ENCODE results near the gene ASCC2. TPM values are rescaled to one million over a fixed set of nuclear protein-coding genes. Genes with fewer than 3 reads are reported as not detected.
A peak's percentile ranks its signal among the peaks of the same experiment; 100 is the strongest.

The ASCC2 gene
- total RNA-seq, 1 donor from 2014 or later: 73.9 TPM

DNA sequence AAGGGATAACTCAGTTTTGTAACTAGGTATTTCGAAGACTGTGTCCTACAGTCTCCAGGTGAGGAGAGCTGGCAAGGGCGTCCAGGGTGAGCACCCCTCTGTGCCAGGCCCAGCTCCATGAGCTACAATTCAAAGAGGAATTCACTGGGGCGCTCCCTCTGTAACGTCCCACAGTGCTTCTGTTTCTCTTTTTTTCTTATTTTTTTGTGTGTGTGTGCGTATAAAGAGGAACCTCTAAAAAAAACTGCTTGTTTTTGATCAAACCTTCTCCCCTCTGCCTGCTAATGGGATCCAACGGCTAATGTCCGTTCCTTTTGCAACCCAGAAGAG, 17.1 kb downstream of the ASCC2 start:
- no peak for DNase-seq (ENCODE audit: low spot score)

- DNase-seq (ENCODE audit: low spot score): no peak
Measured at GRCh38 chr22:29819501-29819900, 18.6 kb downstream of the ASCC2 start.

- DNase-seq (ENCODE audit: low spot score): no peak
Measured at GRCh38 chr22:29817724-29818123, 20.4 kb downstream of the ASCC2 start.

DNA sequence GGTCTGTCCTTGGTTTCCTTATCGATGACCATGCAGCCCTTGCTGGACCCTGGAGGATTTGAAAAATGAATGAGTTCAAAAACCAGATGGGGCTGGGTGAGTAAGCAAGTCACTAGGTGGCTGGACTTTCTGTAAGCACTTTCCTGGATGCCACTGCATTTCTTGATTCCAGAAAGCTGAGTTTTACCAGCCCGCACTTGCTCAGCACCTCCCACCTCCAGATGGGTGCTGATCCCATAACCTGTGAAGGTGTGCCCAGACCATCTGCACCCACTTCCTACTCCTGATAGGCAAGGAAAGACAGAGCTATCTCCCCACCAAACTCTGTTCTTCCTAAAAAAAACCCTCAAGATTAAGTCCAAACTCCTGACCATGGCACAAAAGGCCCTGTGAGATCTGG, 21.1 kb downstream of the ASCC2 start:
- no peak for DNase-seq (ENCODE audit: low spot score)

- DNase-seq (ENCODE audit: low spot score): no peak
Measured at GRCh38 chr22:29816539-29816938, 21.5 kb downstream of the ASCC2 start.

DNA sequence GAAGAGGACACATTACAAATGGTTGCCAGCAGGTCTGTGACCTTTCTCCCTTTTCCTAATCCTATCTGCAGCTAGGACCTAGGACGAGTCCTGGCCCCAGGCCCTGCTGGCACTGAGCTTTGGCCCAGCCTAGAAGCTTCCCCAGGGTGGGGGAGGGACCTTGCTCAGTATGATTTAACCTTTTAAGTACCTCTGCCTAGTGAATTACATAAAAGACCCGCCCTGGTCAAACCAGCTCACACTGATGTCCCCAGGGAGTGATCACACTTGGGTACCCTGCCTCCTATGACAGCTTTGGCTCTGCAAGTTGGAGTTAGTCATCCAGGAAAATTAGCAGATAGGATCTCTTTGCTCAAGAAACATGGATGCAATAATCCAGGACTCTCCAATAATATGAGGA, 21.9 kb downstream of the ASCC2 start:
- no peak for DNase-seq (ENCODE audit: low spot score)

GRCh38 chr22:29815580-29815979, 22.5 kb downstream of the ASCC2 start:
- DNase-seq (ENCODE audit: low spot score): no peak

DNA sequence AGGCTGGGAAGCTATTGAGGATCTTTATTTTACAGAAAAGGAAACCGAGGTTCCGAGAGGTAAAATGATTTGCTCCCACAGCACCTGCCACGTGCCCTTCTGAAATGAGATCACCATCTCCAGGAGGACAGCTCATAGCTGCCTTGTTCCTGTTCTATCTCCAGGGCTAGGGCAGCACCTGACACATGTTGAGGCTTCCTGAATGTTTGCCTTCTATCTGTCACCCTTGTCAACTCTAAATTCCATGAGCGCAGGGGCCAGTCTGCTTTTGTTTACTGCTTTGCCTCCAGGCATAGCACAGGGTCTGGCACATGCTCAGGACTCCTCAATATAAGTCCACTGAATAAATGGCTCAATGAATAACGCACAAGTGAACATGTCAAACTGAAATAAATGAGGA, 24.1 kb downstream of the ASCC2 start:
- no peak for DNase-seq (ENCODE audit: low spot score)

- no peak for DNase-seq (ENCODE audit: low spot score)
Measured at GRCh38 chr22:29813563-29813962, 24.5 kb downstream of the ASCC2 start.

- no peak for DNase-seq (ENCODE audit: low spot score)
Measured at GRCh38 chr22:29813126-29813525, 24.9 kb downstream of the ASCC2 start.

DNA sequence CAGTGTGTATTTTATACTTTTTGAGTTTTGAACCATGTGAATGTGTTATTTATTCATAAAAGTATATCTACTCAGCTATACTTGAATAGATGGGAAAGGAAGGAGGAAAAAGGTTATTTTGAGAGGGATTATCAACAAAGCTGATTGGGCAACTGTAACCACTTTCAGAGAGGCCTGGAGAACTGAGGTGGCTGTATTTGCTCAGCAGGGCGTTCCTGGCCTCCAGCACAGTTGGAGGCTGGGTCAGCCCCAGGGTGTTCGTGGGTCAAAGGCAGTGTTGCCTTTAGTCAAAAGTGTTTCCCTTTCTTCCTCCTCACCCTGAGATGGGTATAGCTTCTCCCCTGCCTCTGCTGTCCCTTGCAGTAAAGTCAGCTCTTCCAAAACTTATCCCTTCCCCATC, 26.7 kb downstream of the ASCC2 start:
- DNase-seq (ENCODE audit: low spot score): no peak

DNA sequence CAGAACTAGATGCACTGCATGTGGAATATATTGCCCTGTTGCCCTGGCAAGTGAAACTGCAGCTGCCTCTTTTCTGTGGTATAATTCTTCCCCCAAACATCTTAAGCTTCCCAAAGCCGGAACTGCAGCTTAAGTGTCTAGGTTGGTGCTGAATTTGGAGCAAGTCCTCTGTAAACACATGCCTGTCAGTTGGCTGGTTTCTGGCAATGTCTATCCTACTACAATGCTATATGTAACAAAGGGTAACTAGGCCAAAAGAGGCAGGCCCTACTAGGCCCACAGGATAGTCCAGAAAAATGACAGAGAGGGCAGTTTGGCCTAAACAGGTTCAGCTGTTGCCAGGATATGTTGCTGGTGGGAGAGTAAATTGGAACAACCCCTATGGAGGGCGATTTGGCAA, 27.9 kb downstream of the ASCC2 start:
- no peak for DNase-seq (ENCODE audit: low spot score)

GRCh38 chr22:29806196-29806595, 31.9 kb downstream of the ASCC2 start:
- no peak for DNase-seq (ENCODE audit: low spot score)

- DNase-seq (ENCODE audit: low spot score): no peak
Measured at GRCh38 chr22:29804985-29805384, 33.1 kb downstream of the ASCC2 start.

DNA sequence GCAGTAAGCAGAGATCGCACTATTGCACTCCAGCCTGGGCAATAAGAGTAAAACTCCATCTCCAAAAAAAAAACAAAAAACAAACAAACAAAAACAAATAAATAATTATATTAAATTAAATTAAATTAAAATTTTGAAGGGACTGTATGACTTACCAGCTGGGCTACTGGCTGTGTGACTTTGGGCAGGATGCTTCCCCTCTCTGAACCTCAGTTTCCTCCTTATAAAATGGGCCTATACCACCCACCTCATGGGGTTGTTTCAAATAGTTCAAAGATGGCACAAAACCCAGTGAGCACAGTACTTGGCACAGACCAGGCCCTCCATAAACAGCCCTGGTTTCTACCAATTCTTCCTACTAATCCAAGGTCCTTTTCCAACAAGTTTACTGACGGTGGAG, 34.9 kb downstream of the ASCC2 start:
- DNase-seq (ENCODE audit: low spot score): no peak

GRCh38 chr22:29801796-29802195, 36.3 kb downstream of the ASCC2 start:
- no peak for DNase-seq (ENCODE audit: low spot score)

DNA sequence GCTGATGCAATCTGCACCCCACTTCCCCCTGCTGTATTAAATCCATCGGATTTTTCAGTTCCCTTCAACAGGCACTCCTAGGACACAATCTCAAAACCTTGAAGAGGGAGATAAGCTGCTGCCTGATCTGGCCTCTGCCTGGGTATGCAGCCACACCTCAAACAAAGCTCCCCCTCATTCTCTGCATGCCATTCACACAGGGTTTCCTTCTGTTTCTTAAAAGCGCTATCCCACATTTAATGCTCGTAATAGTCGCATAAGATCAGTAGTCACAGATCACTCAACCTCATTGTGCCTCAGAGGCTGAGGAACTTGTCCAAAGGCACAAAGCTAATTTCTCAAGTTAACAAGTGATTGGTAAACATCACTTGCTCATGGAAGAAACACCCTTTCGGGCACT, 36.9 kb downstream of the ASCC2 start:
- no peak for DNase-seq (ENCODE audit: low spot score)

DNA sequence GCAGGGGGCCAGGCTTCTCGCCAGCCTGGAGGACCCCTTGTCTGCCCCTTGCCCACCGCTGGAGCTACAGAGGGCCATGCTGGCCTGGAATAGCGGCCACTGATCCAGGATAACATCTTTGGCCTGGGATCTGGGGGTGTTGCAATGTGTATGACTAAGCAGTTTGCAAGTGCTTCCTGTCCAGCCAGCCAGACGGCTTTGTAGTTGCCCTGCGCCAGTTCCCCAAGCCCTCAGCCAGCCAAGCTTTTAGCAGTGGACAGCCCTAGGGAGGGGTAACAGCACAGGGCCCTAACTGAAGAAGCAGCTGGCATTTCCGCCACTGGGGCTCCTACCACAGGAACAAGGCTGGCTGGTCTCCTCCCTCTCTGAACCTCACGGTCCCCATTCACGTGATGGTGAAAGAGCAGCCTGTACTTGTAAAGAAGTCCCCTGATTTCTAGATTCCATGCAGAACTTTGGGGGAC, 38.8 kb downstream of the ASCC2 start:
- peak; percentile 91 for DNase-seq (ENCODE audit: low spot score)

GRCh38 chr22:29798801-29799200, 39.3 kb downstream of the ASCC2 start:
- DNase-seq (ENCODE audit: low spot score): no peak

DNA sequence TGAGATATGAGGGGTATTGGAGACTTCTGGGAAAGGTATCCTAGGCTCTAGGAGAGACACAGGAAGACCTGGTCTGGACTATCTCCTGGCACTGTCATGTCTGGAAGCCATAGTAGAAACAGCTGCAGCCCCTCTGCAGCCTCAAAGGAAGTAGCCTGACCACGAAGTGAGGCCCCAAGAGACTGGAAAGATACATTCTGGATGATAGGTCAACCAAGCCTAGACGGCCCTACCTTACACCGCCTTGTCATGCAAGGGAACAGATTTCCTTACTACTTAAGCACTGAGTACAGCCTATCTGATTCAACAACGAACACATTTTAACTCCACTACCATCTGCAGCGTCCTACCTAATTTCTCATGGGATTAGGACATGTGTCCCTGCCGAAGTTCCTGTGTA, 39.8 kb downstream of the ASCC2 start:
- DNase-seq (ENCODE audit: low spot score): no peak

- DNase-seq (ENCODE audit: low spot score): no peak
Measured at GRCh38 chr22:29797351-29797750, 40.7 kb downstream of the ASCC2 start.

- DNase-seq (ENCODE audit: low spot score): no peak
Measured at GRCh38 chr22:29795663-29796062, 42.4 kb downstream of the ASCC2 start.

DNA sequence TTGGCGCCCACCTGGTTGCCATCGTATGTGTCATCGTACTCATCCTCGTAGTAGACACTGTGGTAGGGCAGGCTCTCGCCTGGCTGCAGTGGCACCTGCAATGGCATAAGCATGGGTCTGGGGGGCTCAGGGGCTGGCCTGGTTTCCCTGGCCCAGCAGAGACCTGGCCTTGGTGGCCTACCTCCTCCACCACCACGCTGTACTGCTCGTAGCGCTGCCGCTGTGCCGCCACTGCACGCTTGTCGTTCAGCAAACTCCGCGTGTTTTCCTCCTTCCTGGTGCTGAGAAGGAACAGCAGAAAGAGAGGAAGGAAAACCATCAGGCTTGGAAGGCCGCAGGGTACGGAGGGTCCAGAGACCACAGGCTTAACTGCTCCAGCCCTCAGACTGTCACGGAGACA, 44.7 kb downstream of the ASCC2 start:
- DNase-seq (ENCODE audit: low spot score): no peak

- no peak for DNase-seq (ENCODE audit: low spot score)
Measured at GRCh38 chr22:29790061-29790460, 48.0 kb downstream of the ASCC2 start.

All from mesenteric fat pad (tissue), 1 donor.